ENCODE measurements around the gene PLEKHF1.

GRCh38 chr19:29623726-29624488 lies 41.4 kb upstream of the PLEKHF1 start:
- TF ChIP-seq CHD1 (IDR thresholded peaks at IDR 0.05; ENCODE audit: low read depth, low read length) (no peak), CTCF (IDR thresholded peaks at IDR 0.05; ENCODE audit: control extremely low read depth in 1 of 3, insufficient read depth in 1 of 3, low read depth in 1 of 3, low read length in 3 of 3) (no peak), GABPA (IDR thresholded peaks at IDR 0.05; ENCODE audit: borderline replicate concordance, insufficient read depth, low read length) (no peak), POLR2A (IDR thresholded peaks at IDR 0.05; ENCODE audit: control extremely low read depth in 1 of 2, low read depth in 2 of 2, low read length in 2 of 2) (no peak), MAX (IDR thresholded peaks at IDR 0.05) (no peak), PHF8 (conservative IDR thresholded peaks at IDR 0.05; ENCODE audit: low read depth, low read length) (no peak), CBX5 (IDR thresholded peaks at IDR 0.05; ENCODE audit: low read depth, low read length) (no peak), SIN3A (conservative IDR thresholded peaks at IDR 0.05 in 1 of 2, IDR thresholded peaks at IDR 0.05 in 1 of 2; ENCODE audit: low read depth in 1 of 2, low read length in 2 of 2) (no peak)

All from H1 (cell line).